ENCODE data around the gene CYP8B1. TPM values are rescaled to one million over a fixed set of nuclear protein-coding genes. Genes with fewer than 3 reads are reported as not detected.

Gene CYP8B1
- total and polyA plus RNA-seq, 2 of the 8 experiments (the other 6 are each of a cell fraction or from before 2014, with no cell fraction given): not detected

DNA sequence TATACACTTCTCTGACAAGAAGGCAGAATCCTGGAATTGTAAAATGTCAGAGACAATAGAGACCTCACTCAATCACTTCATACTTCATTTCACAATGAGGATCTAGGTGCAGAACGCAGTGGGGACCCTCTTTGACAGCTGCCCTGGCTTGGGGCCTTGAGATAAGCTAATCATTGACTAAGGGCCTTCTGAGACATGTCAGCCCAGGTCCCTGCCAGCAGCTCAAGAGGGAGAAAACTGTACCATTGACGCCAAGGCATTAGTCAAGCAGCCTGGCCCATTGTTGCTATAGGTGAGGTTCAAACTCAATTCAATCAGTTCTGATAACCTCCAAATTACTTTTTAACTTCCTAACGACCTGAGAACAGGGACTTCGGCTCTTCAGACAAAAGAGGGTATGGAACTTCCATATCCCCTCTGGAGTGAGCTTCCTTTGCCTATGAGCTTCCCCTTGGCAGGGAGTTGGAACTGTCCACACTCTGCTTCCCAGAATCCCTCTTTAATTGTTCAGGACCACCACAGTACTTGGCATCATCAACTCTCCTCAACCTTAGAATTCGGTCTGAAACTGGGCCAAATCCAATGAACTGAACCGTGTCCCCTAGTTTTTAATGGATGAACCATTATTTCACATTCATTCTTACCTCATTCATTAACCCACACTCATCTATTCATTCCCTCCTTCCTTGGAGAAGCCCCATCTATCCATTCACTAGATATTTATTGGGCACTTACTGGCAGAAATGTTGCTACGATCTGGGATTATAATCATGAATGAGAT lies 1.5 kb upstream of the CYP8B1 start:
- H2BK15ac ChIP-seq (ENCODE audit: low read length): no peak overlapping the region
- ChIA-PET CTCF (ENCODE audit: partially characterized antibody) (interaction anchor here (2.1 to 3.0 kb wide), 2 partner anchors 38 to 97 kb away, joined by 8 to 18 read pairs; no protein-coding TSS in a partner anchor), POLR2A (ENCODE audit: partially characterized antibody) (no interaction called here)
- no peak overlapping the region for H2BK20ac ChIP-seq (ENCODE audit: low read length)
- H3K27me3 ChIP-seq (replicated peaks in 1 of 4; ENCODE audit: control insufficient read depth in 3 of 4, extremely low read depth in 1 of 4, insufficient read depth in 3 of 4, low read length in 3 of 4): peaks cover 0 to 2% (median 0%) of the 10 kb centered on the region in 4 experiments; a peak in 1 of 7 replicates
- no peak overlapping the region for H4K91ac ChIP-seq (replicated peaks; ENCODE audit: insufficient read length, low read length)
- H2AFZ ChIP-seq (ENCODE audit: low read length): no peak overlapping the region
- no peak overlapping the region for H3K4me3 ChIP-seq (ENCODE audit: extremely low read depth in 1 of 4, insufficient read depth in 2 of 4, low read depth in 3 of 4, low read length in 4 of 4)
- no peak overlapping the region for H3K18ac ChIP-seq (ENCODE audit: extremely low read depth, low read length)
- no peak overlapping the region for H2BK120ac ChIP-seq (replicated peaks; ENCODE audit: low read depth, low read length)
- H3K36me3 ChIP-seq (ENCODE audit: control insufficient read depth in 2 of 4, insufficient read depth in 4 of 4, low read length in 3 of 4): no peaks in the 10 kb centered on the region
- H3K9me3 ChIP-seq (ENCODE audit: insufficient read depth in 2 of 2, low read depth in 1 of 2, low read length in 1 of 2): no peaks in the 10 kb centered on the region
- no peak overlapping the region for H3K14ac ChIP-seq (ENCODE audit: insufficient read length)
- H2BK5ac ChIP-seq (ENCODE audit: low read depth, low read length): no peak overlapping the region
- no peak overlapping the region for H3K4ac ChIP-seq (replicated peaks; ENCODE audit: insufficient read length, low read depth, low read length)
- WGBS, 2 experiments (ENCODE audit: extremely low coverage in 1 of 2, insufficient coverage in 1 of 2, insufficient read length in 1 of 2, insufficient replicate concordance in 2 of 2, low coverage in 1 of 2, low lambda C conversion rate in 2 of 2, missing lambda C conversion rate in 1 of 2): 92% methylated on average over 7 of the region's 7 CpGs; no CpG with 5 or more reads in 1 of the 2 experiments
- H2BK12ac ChIP-seq (ENCODE audit: low read depth, low read length): no peak overlapping the region
- no peaks in the 10 kb centered on the region for H4K20me1 ChIP-seq (replicated peaks in 1 of 2; ENCODE audit: control insufficient read depth in 1 of 2, insufficient read depth in 2 of 2, low read length in 2 of 2)
- H4K5ac ChIP-seq (ENCODE audit: insufficient read length, low read depth, low read length): no peak overlapping the region
- no peaks in the 10 kb centered on the region for H3K79me2 ChIP-seq (ENCODE audit: control insufficient read depth in 1 of 2, insufficient read depth in 2 of 2, low read length in 2 of 2)
- H3K27ac ChIP-seq (ENCODE audit: low read depth, low read length): no peak overlapping the region
- H3K4me2 ChIP-seq (ENCODE audit: insufficient read depth in 1 of 2, low read depth in 2 of 2, low read length in 2 of 2): no peak overlapping the region
- H4K8ac ChIP-seq (ENCODE audit: extremely low read depth, insufficient read depth, low read length): no peak overlapping the region
- H3K4me1 ChIP-seq (replicated peaks in 1 of 4; ENCODE audit: control insufficient read depth in 3 of 4, insufficient read depth in 4 of 4, low read length in 3 of 4): peaks cover 3 to 9% (median 4%) of the 10 kb centered on the region in 4 experiments; a peak in 3 of 7 replicates
- FAIRE-seq: no peak
- H3K56ac ChIP-seq (replicated peaks; ENCODE audit: insufficient read length, low read depth, low read length): no peak overlapping the region
- H3K9ac ChIP-seq (replicated peaks in 1 of 4; ENCODE audit: extremely low read depth in 1 of 4, low read depth in 3 of 4, low read length in 3 of 4): no peak overlapping the region
- DNase-seq (ENCODE audit: low read depth in 1 of 2, low spot score in 2 of 2): no peak
- no peak overlapping the region for H2AK5ac ChIP-seq (ENCODE audit: low read depth, low read length)
- no peak overlapping the region for H3K23ac ChIP-seq (ENCODE audit: insufficient read length)
- no peaks in the 10 kb centered on the region; the same call in 1 of the 2 replicates for H3K23me2 ChIP-seq (ENCODE audit: low read depth, low read length)
- H3K79me1 ChIP-seq (ENCODE audit: low read depth, low read length): no peaks in the 10 kb centered on the region
- TF ChIP-seq PHF8 (conservative IDR thresholded peaks at IDR 0.05; ENCODE audit: low read depth, low read length): no peak
- TF ChIP-seq YY1 (IDR thresholded peaks at IDR 0.05; ENCODE audit: low read depth, low read length): no peak
- no peak for TF ChIP-seq SP2 (IDR thresholded peaks at IDR 0.05; ENCODE audit: low read length)
- no peak for TF ChIP-seq BACH1 (IDR thresholded peaks at IDR 0.05; ENCODE audit: low read length)
- TF ChIP-seq ZNF274 (IDR thresholded peaks at IDR 0.05; ENCODE audit: borderline replicate concordance, extremely low read depth, low read length): no peak
- TF ChIP-seq CBX5 (IDR thresholded peaks at IDR 0.05; ENCODE audit: low read depth, low read length): no peak
- no peak for TF ChIP-seq CTBP2 (IDR thresholded peaks at IDR 0.05; ENCODE audit: borderline replicate concordance, insufficient read depth, insufficient read length, low read length)
- no peak for TF ChIP-seq MAFK (IDR thresholded peaks at IDR 0.05; ENCODE audit: low read depth, low read length)
- no peak for TF ChIP-seq FOSL1 (IDR thresholded peaks at IDR 0.05; ENCODE audit: insufficient read depth, low read depth, low read length)
- TF ChIP-seq, protein P1, sequence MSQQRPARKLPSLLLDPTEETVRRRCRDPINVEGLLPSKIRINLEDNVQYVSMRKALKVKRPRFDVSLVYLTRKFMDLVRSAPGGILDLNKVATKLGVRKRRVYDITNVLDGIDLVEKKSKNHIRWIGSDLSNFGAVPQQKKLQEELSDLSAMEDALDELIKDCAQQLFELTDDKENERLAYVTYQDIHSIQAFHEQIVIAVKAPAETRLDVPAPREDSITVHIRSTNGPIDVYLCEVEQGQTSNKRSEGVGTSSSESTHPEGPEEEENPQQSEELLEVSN (IDR thresholded peaks at IDR 0.05): no peak
- no peak for TF ChIP-seq SRF (IDR thresholded peaks at IDR 0.05; ENCODE audit: low read depth, low read length)
- no peak for TF ChIP-seq RBBP5 (IDR thresholded peaks at IDR 0.05; ENCODE audit: borderline replicate concordance, low read depth, low read length)
- no peak for TF ChIP-seq SIRT6 (IDR thresholded peaks at IDR 0.05; ENCODE audit: low read length)

All from H1 (cell line).